GM12878 (cell line): ENCODE data around the gene TTC9C. TPM values are rescaled to one million over a fixed set of nuclear protein-coding genes. Genes with fewer than 3 reads are reported as not detected.

Experiments used
- ATAC-seq: fragments of 200-7000 bp; cut with Tn5 transposase; 3 replicates; pipeline ENCODE4 v1.9.1; 2020; ENCODE audit warnings: mild to moderate bottlenecking, moderate library complexity
- BruUV-seq: library from RNA; stranded (reverse); fragments of 400-500 nt; replicated peaks from 2 replicates; lab custom pipeline; 2021; lab: Mats Ljungman, UMichigan
- CTCF ChIA-PET: fragments of 300-600 bp; sonication (Branson Sonifier 250); formaldehyde crosslinking; extraction: SDS; loops from one replicate; lab custom pipeline; 2021; ENCODE audit warnings: inconsistent platforms; lab: Yijun Ruan, JAX
- POLR2A ChIA-PET: fragments of 350-600 bp; formaldehyde crosslinking; extraction: SDS; loops from one replicate; lab custom pipeline; 2021; ENCODE audit warnings: inconsistent platforms; lab: Charles Lee
- RAD21 ChIA-PET: fragments of 300-600 bp; sonication (Branson Sonifier 250); formaldehyde crosslinking; loops from one replicate; lab custom pipeline; 2023; ENCODE audit warnings: antibody characterized with exemption; ENCODE audit not compliant: unreplicated experiment; lab: Charles Lee
- SMC1A ChIA-PET: fragments of 300-600 bp; sonication (Branson Sonifier 250); formaldehyde crosslinking; loops from one replicate; lab custom pipeline; 2023; ENCODE audit not compliant: unreplicated experiment, uncharacterized antibody; lab: Charles Lee
- DNase-seq: peaks from one replicate; pipeline ENCODE4 v3.0.0-alpha.2; 2011; ENCODE audit warnings: low read depth, low spot score
- FAIRE-seq: peaks from 3 replicates; lab custom pipeline; 2011; peaks lifted over from hg19 to GRCh38; lab: Jason Lieb, UNC
- H2AFZ ChIP-seq: 2 replicates; pipeline ENCODE4 v1.6.0; 2011; ENCODE audit warnings: low read depth, low read length, control low read depth; ENCODE audit not compliant: control insufficient read depth
- H3K27ac ChIP-seq: 2 replicates; pipeline ENCODE4 v1.5.1; 2011; ENCODE audit warnings: control low read depth; ENCODE audit not compliant: control insufficient read depth, insufficient read depth
- H3K27me3 ChIP-seq, 2 experiments: replicated peaks in 1 of 2; 2 replicates each; pipeline versions ENCODE4 v1.6.0 to v1.6.1; 2011; ENCODE audit warnings: low read length in 1 of 2; ENCODE audit not compliant: control insufficient read depth in 2 of 2, insufficient read depth in 2 of 2
- H3K36me3 ChIP-seq, 2 experiments: 2 replicates each; pipeline ENCODE4 v1.5.1; 2011; ENCODE audit warnings: low read length in 1 of 2; ENCODE audit not compliant: control insufficient read depth in 2 of 2, insufficient read depth in 2 of 2
- H3K4me1 ChIP-seq: 2 replicates; pipeline ENCODE4 v1.6.1; 2011; ENCODE audit warnings: mild to moderate bottlenecking, low read length, moderate library complexity, mixed read lengths; ENCODE audit not compliant: control insufficient read depth, insufficient read depth
- H3K4me2 ChIP-seq: 2 replicates; pipeline ENCODE4 v1.6.0; 2011; ENCODE audit warnings: control low read depth; ENCODE audit not compliant: control insufficient read depth, insufficient read depth
- H3K4me3 ChIP-seq: fragments of 200-600 bp; sonication (generic); 2 replicates; pipeline ENCODE4 v1.5.1; 2016
- H3K79me2 ChIP-seq: 2 replicates; pipeline ENCODE4 v1.6.0; 2011; ENCODE audit warnings: low read length; ENCODE audit not compliant: control insufficient read depth, insufficient read depth
- H3K9ac ChIP-seq: 2 replicates; pipeline ENCODE4 v1.8.0; 2011; ENCODE audit warnings: low read length, control low read depth, mixed read lengths; ENCODE audit not compliant: control insufficient read depth, insufficient read depth
- H3K9me3 ChIP-seq: replicated peaks from 3 replicates; pipeline ENCODE4 v1.5.1; 2011; ENCODE audit warnings: mild to moderate bottlenecking, low read length; ENCODE audit not compliant: control insufficient read depth, insufficient read depth
- H4K20me1 ChIP-seq: 2 replicates; pipeline ENCODE4 v1.6.0; 2011; ENCODE audit not compliant: control insufficient read depth, insufficient read depth
- ATF7 ChIP-seq: fragments of 450-650 bp; IDR thresholded peaks from 2 replicates; pipeline ENCODE4 v1.6.1; 2016; ENCODE audit warnings: low read depth, mild to moderate bottlenecking
- MTA3 ChIP-seq: IDR thresholded peaks from 2 replicates; pipeline ENCODE4 v1.6.1; 2012; ENCODE audit warnings: low read length, inconsistent platforms, borderline replicate concordance
- RFX5 ChIP-seq: IDR thresholded peaks from 2 replicates; pipeline ENCODE4 v1.6.1; 2011; ENCODE audit warnings: low read depth, low read length, improper control_type of control experiment
- WGBS: methylation state at CpG from one replicate; pipeline ENCODE4 v1.1.6; 2016; ENCODE audit warnings: low lambda C conversion rate; ENCODE audit not compliant: insufficient replicate concordance, insufficient coverage; ENCODE audit errors: missing lambda C conversion rate; 5-methylcytosine and 5-hydroxymethylcytosine counted together
- in situ Hi-C: fragments of 300-500 bp; cut with MboI; formaldehyde crosslinking; loops from 9 replicates; pipeline ENCODE4 v1.14.3; 2018; ENCODE audit warnings: mixed read lengths
- intact Hi-C: fragments of 100-400 bp; cut with micrococcal nuclease; formaldehyde crosslinking; loops from one replicate; pipeline ENCODE4 v1.14.2; 2022; ENCODE audit not compliant: unreplicated experiment
- polyA plus RNA-seq, 11 experiments: library from polyadenylated mRNA; depleted of rRNA in 4 of 11; unstranded in 6 of 11; stranded (reverse) in 5 of 11; fragments of >200 nt; fragmentation: Nextera tagmentation in 4 of 11; fragmentation: Illumina TruSeq in 1 of 11; extraction: Ambion mirVana in 4 of 11; extraction: Trizol in 1 of 11; gene quantifications; 1 replicate in 1 of 11; 2 replicates in 10 of 11; pipeline versions ENCODE4 v1.2.1 to v1.2.3, GENCODE V29; 2011 to 2016; ENCODE audit warnings: inconsistent platforms in 2 of 11, missing spikeins in 2 of 11, low read depth in 1 of 11
- total RNA-seq, 4 experiments: library from RNA; depleted of rRNA in 3 of 4; stranded (reverse); fragments of >200 nt in 3 of 4; fragmentation: Illumina TruSeq in 1 of 4; extraction: Trizol in 1 of 4; gene quantifications; 2 replicates each; pipeline versions ENCODE4 v1.2.1 to v1.2.3, GENCODE V29; 2013 to 2021

The TTC9C gene
- total and polyA plus RNA-seq, 10 of the 15 experiments (the other 5 are each of a cell fraction or from before 2014, with no cell fraction given), result 42.0 to 72.3 (median 50.4) TPM

- TF ChIP-seq RFX5, result no peak
- Histone ChIP-seq H3K27ac (no peak overlapping the region), H3K4me3 (no peak overlapping the region), H3K36me3 (peaks cover 29 to 59% of the 10 kb centered on the region in 2 experiments), H3K4me1 (peaks cover 13% of the 10 kb centered on the region), H4K20me1 (no peaks in the 10 kb centered on the region; the same call in 1 of the 2 replicates), H3K27me3 (no peaks in the 10 kb centered on the region), H3K9me3 (no peaks in the 10 kb centered on the region), H3K4me2 (no peak overlapping the region), H3K9ac (no peak overlapping the region), H2AFZ (no peak overlapping the region), H3K79me2 (peaks cover 11% of the 10 kb centered on the region)
- intact Hi-C loops, result no loop called here
- in situ Hi-C loops, result no loop called here
- over 99% methylated on average over 11 of the region's 11 CpGs for WGBS
- no peak for ATAC-seq
- FAIRE-seq, result no peak
- SMC1A ChIA-PET, result no interaction called here
- POLR2A ChIA-PET, result interaction anchor here (1.0 to 5.5 kb wide), 3 partner anchors 10 to 89 kb away, joined by 3 to 40 read pairs (median 3); partner anchors contain the start of genes HNRNPUL2, POLR2G and TTC9C
- BruUV-seq, result no TSS peak
- CTCF ChIA-PET, result interaction anchor here (1.0 to 1.2 kb wide), 2 partner anchors 15 to 36 kb away, joined by 3 read pairs; no protein-coding TSS in a partner anchor
- no peak for DNase-seq
- RAD21 ChIA-PET, result no interaction called here
Measured at GRCh38 chr11:62716816-62717215, 11.5 kb upstream of the TTC9C start.

DNA sequence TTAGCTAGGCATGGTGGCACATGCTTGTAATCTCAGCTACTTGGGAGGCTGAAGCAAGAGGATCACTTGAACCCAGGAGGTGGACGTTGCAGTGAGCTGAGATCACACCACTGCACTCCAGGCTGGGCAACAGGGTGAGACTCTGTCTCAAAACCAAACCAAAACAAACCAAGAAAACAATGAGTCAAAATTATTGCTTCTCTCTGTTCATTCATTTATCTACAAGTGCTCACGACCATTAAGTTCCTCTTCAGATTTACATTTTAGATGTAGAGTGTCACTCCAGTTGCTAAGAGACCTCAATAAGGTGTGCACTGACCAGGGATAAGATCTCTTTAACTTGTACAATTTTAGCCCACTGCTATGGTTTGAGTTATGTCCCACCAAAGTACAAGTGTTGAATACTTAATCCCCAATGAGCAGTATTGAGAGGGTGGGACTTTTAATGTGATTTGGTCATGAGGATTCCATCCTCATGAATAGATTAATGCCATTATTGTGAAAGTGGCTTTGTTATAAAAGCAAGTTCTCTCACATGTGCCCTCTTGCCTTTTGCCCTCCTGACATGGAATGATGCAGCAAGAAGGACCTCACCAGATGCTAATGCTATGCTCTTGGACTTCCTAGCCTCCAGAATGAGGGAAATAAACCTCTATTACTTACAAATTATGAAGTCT, 8.8 kb upstream of the TTC9C start:
- POLR2A ChIA-PET, result interaction anchor here (0.5 to 1.5 kb wide), 3 partner anchors 14 to 46 kb away, joined by 3 read pairs; no protein-coding TSS in a partner anchor
- FAIRE-seq, result no peak
- WGBS, result 6% methylated on average over 2 of the region's 2 CpGs
- Histone ChIP-seq H4K20me1 (no peaks in the 10 kb centered on the region; the same call in 1 of the 2 replicates), H3K4me3 (no peak overlapping the region), H3K9me3 (no peaks in the 10 kb centered on the region), H3K4me1 (peaks cover 2% of the 10 kb centered on the region), H3K9ac (no peak overlapping the region), H2AFZ (no peak overlapping the region), H3K27me3 (no peaks in the 10 kb centered on the region), H3K4me2 (no peak overlapping the region), H3K79me2 (peaks cover 35% of the 10 kb centered on the region), H3K36me3 (peaks cover 33 to 74% of the 10 kb centered on the region in 2 experiments), H3K27ac (no peak overlapping the region)
- CTCF ChIA-PET, result interaction anchor here (0.6 kb wide), 1 partner anchor 113 kb away, joined by 3 read pairs; no protein-coding TSS in a partner anchor
- no TSS peak for BruUV-seq
- no peak for ATAC-seq
- no peak for DNase-seq
- in situ Hi-C loops (no loop called here), intact Hi-C loops (no loop called here)
- RAD21 ChIA-PET, result no interaction called here
- SMC1A ChIA-PET, result interaction anchor here (1.1 kb wide), 1 partner anchor 8 kb away, joined by 3 read pairs; the partner anchor contains the start of gene HNRNPUL2
- no peak for TF ChIP-seq ATF7
- no peak for TF ChIP-seq MTA3
